ENCODE data around the gene RASA3.

Gene RASA3

GRCh38 chr13:114058051-114058867, 74.2 kb downstream of the RASA3 start:
- no peak overlapping the region for H3K9ac ChIP-seq (ENCODE audit: low read length)
- peaks cover 3% of the 10 kb centered on the region for H3K27me3 ChIP-seq (ENCODE audit: control insufficient read depth, insufficient read depth, low read length)
- H3K36me3 ChIP-seq (ENCODE audit: control insufficient read depth, insufficient read depth, low read length), result no peaks in the 10 kb centered on the region
- H3K4me3 ChIP-seq (ENCODE audit: low read length), result no peak overlapping the region
- no peaks in the 10 kb centered on the region for H3K9me3 ChIP-seq (ENCODE audit: control insufficient read depth, low read length)
- H3K4me1 ChIP-seq (ENCODE audit: control insufficient read depth, insufficient read depth, low read length), result peaks cover 7% of the 10 kb centered on the region

DNA sequence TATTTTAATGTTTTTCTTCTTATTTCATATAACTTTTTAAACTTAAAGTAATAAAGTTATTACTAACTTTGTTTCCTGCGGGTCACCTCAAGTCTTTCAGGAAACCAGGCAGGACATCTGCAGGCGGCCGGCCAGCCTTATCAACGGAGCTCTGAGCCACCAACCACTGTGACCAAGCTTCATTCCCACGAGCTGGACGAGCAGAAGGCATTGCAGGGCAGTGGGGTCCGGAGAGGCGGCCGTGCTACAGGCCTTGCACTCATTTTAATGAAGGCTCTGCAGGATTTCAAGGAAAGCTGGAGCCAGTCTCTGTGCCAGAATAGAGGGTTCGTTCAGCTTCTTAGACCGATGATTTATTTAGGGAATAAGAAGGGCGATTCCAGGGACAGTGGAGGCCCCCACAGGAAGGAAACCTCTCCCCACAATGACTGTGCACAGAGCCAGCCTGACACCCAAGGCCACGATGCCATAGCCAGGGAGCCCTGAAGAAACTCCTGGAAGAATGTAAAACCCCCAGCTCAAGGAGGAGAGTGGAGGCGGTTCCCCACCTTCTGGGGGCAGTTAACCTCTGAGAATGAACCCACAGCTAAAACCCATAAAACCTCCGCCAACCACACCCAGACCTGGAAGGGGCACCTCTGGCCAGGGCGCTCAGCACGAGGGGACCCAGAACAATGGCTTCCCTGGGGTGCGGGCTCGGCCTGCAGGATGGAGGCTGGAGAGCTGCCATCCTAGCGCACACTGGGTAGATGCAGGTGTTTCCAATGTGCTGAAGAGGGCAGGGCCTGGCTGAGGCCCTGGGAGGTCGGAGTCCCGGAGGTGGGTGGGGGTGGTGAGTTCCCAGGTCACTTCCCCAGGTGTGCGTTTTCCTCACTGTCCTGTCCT, 75.0 kb downstream of the RASA3 start:
- Histone ChIP-seq H3K4me3 (ENCODE audit: low read length) (no peak overlapping the region), H3K36me3 (ENCODE audit: control insufficient read depth, insufficient read depth, low read length) (no peaks in the 10 kb centered on the region), H3K27me3 (ENCODE audit: control insufficient read depth, insufficient read depth, low read length) (peaks cover 3% of the 10 kb centered on the region), H3K4me1 (ENCODE audit: control insufficient read depth, insufficient read depth, low read length) (peaks cover 2% of the 10 kb centered on the region), H3K9ac (ENCODE audit: low read length) (no peak overlapping the region), H3K9me3 (ENCODE audit: control insufficient read depth, low read length) (no peaks in the 10 kb centered on the region)

DNA sequence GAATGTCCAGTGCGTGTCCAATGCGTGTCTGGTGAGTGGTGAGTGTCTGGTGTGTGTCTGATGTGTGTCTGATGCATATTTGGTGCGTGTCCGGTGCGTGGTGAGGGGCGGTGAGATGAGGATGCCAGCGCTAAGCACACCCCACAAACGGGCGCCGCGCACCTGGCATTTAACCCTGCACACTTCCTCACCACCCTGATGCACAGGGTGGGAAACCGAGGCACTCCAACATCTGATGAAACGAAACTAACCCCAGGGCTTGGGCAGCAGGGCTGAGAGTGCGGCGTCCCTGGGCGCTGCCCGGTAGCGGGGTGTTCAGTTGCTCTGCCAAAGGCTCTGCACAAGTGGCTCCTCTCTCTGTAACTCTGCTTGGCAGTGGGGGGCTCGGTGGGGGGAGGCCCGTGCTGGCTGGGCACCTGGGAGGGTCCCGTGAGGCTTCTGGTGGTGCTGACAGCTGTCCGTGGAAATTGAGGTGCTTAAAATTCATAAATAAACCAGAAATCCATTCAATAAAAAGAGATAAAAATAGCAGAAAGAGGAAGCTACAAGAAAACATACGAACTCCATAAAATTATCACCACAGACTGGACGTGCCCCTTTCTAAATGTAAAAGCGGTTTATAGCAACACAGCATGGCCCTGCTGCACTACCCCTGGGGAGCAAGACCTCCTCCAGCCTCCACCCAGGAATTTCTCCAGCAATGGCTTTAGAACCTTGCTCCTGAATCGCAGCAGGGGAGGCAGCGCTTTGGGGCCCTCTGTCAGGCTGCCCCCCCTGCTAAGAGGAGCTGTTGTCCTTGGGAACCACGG, 76.0 kb downstream of the RASA3 start:
- Histone ChIP-seq H3K9me3 (ENCODE audit: control insufficient read depth, low read length) (no peaks in the 10 kb centered on the region), H3K9ac (ENCODE audit: low read length) (no peak overlapping the region), H3K27me3 (ENCODE audit: control insufficient read depth, insufficient read depth, low read length) (peaks cover 3% of the 10 kb centered on the region), H3K4me3 (ENCODE audit: low read length) (no peak overlapping the region), H3K4me1 (ENCODE audit: control insufficient read depth, insufficient read depth, low read length) (no peaks in the 10 kb centered on the region), H3K36me3 (ENCODE audit: control insufficient read depth, insufficient read depth, low read length) (no peaks in the 10 kb centered on the region)

DNA sequence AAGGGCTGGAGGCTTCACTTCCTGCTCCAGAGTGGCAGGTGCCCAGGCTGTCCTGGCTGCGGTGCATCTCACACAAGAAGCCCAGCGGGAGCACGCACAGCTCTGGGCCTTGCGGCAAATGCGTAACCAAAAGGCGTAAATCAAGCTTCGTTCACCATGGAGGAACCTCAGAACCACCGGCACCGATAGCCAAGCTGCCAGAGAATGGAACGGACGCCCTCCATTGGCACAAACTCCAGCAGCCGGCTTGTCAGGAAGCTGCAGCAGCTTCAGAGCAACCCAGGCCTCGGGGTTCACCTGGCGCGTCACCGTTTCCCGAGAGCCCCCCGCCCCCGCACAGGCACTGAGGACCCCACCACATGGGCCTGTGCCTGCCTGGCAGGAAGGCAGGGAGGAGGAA, 76.7 kb downstream of the RASA3 start:
- no peaks in the 10 kb centered on the region for H3K9me3 ChIP-seq (ENCODE audit: control insufficient read depth, low read length)
- no peaks in the 10 kb centered on the region for H3K4me1 ChIP-seq (ENCODE audit: control insufficient read depth, insufficient read depth, low read length)
- H3K27me3 ChIP-seq (ENCODE audit: control insufficient read depth, insufficient read depth, low read length), result peaks cover 3% of the 10 kb centered on the region
- H3K4me3 ChIP-seq (ENCODE audit: low read length), result no peak overlapping the region
- H3K36me3 ChIP-seq (ENCODE audit: control insufficient read depth, insufficient read depth, low read length), result no peaks in the 10 kb centered on the region
- H3K9ac ChIP-seq (ENCODE audit: low read length), result no peak overlapping the region

DNA sequence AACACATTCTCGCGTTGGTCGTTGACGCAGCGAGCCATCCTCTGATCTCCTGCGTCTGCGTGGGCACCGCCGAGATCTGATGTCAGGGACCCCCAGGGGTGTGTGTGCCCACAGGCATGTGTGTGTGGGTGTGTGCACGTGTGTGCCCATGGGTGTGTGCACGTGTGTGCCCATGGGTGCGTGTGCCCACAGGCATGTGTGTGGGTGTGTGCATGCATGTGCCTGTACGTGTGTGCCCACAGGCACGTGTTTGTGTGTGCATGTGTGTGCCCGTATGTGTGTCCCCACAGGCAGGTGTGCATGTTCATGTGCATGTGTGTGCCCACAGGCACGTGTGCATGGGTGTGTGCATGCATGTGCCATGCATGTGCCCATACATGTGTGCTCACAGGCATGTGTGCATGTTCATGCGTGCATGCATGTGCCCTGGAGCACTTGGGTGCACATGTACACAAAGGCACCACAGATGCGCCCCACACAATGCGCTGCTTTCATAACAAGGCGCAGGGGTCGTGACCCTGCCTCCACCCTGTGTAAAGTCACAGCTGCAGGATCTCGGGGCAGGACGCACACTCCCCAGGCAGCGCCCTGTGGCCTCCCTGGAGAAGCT, 77.5 kb downstream of the RASA3 start:
- Histone ChIP-seq H3K27me3 (ENCODE audit: control insufficient read depth, insufficient read depth, low read length) (peaks cover 3% of the 10 kb centered on the region), H3K9ac (ENCODE audit: low read length) (no peak overlapping the region), H3K4me3 (ENCODE audit: low read length) (no peak overlapping the region), H3K36me3 (ENCODE audit: control insufficient read depth, insufficient read depth, low read length) (no peaks in the 10 kb centered on the region), H3K9me3 (ENCODE audit: control insufficient read depth, low read length) (no peaks in the 10 kb centered on the region), H3K4me1 (ENCODE audit: control insufficient read depth, insufficient read depth, low read length) (no peaks in the 10 kb centered on the region)

DNA sequence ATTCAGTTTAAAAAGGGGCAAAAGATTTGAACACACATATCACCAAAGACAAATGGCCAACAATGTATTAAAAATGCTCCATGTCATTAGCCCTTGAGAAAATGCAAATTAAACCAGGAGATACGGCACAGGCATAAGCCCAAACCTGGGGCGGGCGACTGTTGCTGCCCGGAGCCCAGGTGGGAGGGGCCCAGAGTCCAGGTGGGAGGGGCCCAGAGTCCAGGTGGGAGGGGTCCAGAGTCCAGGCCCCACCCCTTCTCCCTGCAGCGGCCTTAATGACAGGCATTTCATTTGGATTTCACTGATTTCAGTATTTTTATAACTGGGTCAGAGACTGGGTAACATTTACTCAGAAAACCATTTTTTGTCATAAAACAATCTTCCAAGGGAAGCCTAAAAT, 78.2 kb downstream of the RASA3 start:
- Histone ChIP-seq H3K36me3 (ENCODE audit: control insufficient read depth, insufficient read depth, low read length) (no peaks in the 10 kb centered on the region), H3K9me3 (ENCODE audit: control insufficient read depth, low read length) (no peaks in the 10 kb centered on the region), H3K4me3 (ENCODE audit: low read length) (no peak overlapping the region), H3K9ac (ENCODE audit: low read length) (no peak overlapping the region), H3K27me3 (ENCODE audit: control insufficient read depth, insufficient read depth, low read length) (peaks cover 3% of the 10 kb centered on the region), H3K4me1 (ENCODE audit: control insufficient read depth, insufficient read depth, low read length) (no peaks in the 10 kb centered on the region)

DNA sequence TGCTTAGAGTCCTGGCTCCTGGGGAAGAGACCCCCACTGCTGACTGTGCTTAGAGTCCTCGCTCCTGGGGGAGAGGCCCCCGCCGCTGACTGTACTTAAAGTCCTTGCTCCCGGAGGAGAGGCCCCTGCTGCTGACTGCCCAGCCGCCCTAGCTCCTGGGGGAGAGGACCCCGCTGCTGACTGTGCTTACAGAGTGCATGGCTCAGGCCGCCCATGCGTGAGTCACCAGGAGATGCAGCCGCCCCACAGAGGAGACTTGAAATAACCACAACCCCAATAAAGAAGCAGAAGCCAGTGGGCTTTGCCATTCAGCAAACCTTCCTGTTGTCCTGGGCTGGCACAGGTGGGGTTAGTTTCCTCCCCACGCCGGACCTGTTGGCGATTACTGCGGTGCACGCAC, 79.4 kb downstream of the RASA3 start:
- H3K36me3 ChIP-seq (ENCODE audit: control insufficient read depth, insufficient read depth, low read length), result no peaks in the 10 kb centered on the region
- H3K4me3 ChIP-seq (ENCODE audit: low read length), result no peak overlapping the region
- no peaks in the 10 kb centered on the region for H3K4me1 ChIP-seq (ENCODE audit: control insufficient read depth, insufficient read depth, low read length)

GRCh38 chr13:114050536-114051450, 81.6 kb downstream of the RASA3 start:
- H3K4me1 ChIP-seq (ENCODE audit: control insufficient read depth, insufficient read depth, low read length), result peaks cover 5% of the 10 kb centered on the region
- H3K27me3 ChIP-seq (ENCODE audit: control insufficient read depth, insufficient read depth, low read length), result no peaks in the 10 kb centered on the region
- no peaks in the 10 kb centered on the region for H3K9me3 ChIP-seq (ENCODE audit: control insufficient read depth, low read length)
- no peak overlapping the region for H3K9ac ChIP-seq (ENCODE audit: low read length)
- H3K36me3 ChIP-seq (ENCODE audit: control insufficient read depth, insufficient read depth, low read length), result no peaks in the 10 kb centered on the region
- H3K4me3 ChIP-seq (ENCODE audit: low read length), result no peak overlapping the region

More for the DNA sequence above, 79.4 kb downstream of the RASA3 start:
- peaks cover 3% of the 10 kb centered on the region for H3K27me3 ChIP-seq (ENCODE audit: control insufficient read depth, insufficient read depth, low read length)
- no peaks in the 10 kb centered on the region for H3K9me3 ChIP-seq (ENCODE audit: control insufficient read depth, low read length)
- no peak overlapping the region for H3K9ac ChIP-seq (ENCODE audit: low read length)

DNA sequence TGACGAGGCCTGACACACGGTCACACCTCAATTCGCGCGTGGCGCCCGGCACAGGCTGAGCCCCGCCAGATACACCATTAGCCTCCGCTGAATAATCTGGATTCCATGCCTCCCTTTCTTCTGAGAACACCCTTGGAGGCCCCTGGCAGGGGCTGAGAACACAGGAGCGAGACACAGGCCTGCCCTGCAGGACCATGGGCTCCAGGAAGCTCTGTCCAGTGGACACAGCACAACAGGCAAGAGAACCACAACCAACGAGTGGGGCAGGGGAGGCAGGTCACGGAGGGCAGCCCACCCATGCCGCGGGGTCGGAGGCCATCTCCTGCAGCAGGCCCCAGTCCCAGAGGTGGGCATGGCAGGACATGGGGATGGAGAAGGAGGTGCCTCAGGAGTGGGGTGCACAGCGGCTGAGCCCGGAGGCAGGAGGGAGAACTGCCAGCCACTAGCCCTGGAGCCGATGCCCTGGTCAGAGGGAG, 82.8 kb downstream of the RASA3 start:
- Histone ChIP-seq H3K9ac (ENCODE audit: low read length) (no peak overlapping the region), H3K9me3 (ENCODE audit: control insufficient read depth, low read length) (no peaks in the 10 kb centered on the region), H3K4me3 (ENCODE audit: low read length) (no peak overlapping the region), H3K27me3 (ENCODE audit: control insufficient read depth, insufficient read depth, low read length) (no peaks in the 10 kb centered on the region), H3K4me1 (ENCODE audit: control insufficient read depth, insufficient read depth, low read length) (peaks cover 5% of the 10 kb centered on the region), H3K36me3 (ENCODE audit: control insufficient read depth, insufficient read depth, low read length) (no peaks in the 10 kb centered on the region)

DNA sequence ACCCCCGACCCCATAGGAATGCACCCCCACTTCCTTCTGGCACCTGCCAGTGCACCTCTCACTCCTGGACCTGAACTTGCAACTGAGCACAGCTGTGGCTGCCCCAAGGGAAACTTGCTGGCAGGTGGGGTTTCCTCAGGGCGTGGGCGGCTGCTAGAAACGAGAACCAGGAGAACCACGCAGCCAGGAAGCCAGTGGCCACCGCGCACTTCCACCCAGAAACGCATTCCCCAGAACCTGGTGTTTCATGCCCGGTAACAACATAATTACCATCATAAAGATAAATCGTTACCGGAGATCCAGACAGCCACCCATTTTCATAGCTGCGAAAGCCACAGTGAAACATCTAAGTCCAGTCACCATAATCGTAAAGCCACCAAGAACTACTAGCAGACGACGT, 83.4 kb downstream of the RASA3 start:
- H3K36me3 ChIP-seq (ENCODE audit: control insufficient read depth, insufficient read depth, low read length), result no peaks in the 10 kb centered on the region
- H3K4me1 ChIP-seq (ENCODE audit: control insufficient read depth, insufficient read depth, low read length), result peaks cover 5% of the 10 kb centered on the region
- H3K9ac ChIP-seq (ENCODE audit: low read length), result no peak overlapping the region
- H3K9me3 ChIP-seq (ENCODE audit: control insufficient read depth, low read length), result no peaks in the 10 kb centered on the region
- no peak overlapping the region for H3K4me3 ChIP-seq (ENCODE audit: low read length)
- no peaks in the 10 kb centered on the region for H3K27me3 ChIP-seq (ENCODE audit: control insufficient read depth, insufficient read depth, low read length)

DNA sequence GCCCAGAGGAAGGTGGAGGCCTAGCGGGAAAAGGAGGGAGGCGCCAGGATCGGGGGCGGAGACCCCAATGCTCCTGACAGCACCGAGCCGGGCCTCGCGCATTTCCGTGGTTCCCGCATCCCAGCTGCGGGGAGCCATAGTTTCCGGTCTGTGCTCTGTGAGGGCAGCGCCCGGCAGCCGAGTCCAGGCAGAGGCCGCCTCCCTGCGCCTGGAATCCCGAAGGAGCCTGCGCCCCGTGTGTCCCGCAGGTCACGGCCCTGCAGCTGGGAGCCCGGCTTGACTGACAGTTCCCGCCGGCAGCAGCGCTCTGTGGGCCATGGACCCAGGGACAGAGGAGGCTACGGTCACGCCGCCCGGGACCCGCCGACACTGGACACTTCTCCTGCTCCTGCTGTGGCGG, 84.0 kb downstream of the RASA3 start:
- no peak overlapping the region for H3K4me3 ChIP-seq (ENCODE audit: low read length)
- H3K36me3 ChIP-seq (ENCODE audit: control insufficient read depth, insufficient read depth, low read length), result no peaks in the 10 kb centered on the region
- H3K9ac ChIP-seq (ENCODE audit: low read length), result no peak overlapping the region
- no peaks in the 10 kb centered on the region for H3K27me3 ChIP-seq (ENCODE audit: control insufficient read depth, insufficient read depth, low read length)
- H3K4me1 ChIP-seq (ENCODE audit: control insufficient read depth, insufficient read depth, low read length), result peaks cover 5% of the 10 kb centered on the region
- no peaks in the 10 kb centered on the region for H3K9me3 ChIP-seq (ENCODE audit: control insufficient read depth, low read length)

Data from mucosa of stomach (tissue), 1 donor.